Fibroblast of skin of scalp (primary cell): ENCODE results near the gene SH3BP5.

Experiments
- DNase-seq: peaks from one replicate; pipeline ENCODE4 v3.0.0-alpha.2; 2013

The SH3BP5 gene

DNA sequence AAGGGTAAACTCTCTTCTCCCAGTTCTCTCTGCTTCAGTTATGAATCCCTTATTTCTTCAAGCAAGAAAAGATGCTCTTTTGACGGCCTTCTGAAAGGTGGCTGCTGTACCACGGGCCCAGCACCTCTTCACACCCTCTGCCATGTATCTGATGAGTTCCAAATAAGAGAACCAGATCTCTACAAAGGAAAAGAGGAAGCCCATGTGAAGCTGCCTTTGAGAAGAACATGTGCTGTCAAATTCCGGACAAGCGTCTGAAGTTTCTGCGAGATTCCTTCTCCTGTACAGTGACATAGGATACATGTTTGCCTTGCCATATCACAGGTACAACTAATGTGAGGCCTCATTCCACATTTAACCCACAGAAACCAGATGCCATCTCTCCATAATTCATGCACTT lies 59.2 kb downstream of the SH3BP5 start:
- no peak for DNase-seq

- DNase-seq = no peak
Measured at GRCh38 chr3:15272426-15273196, 59.8 kb downstream of the SH3BP5 start.

- peak; percentile 19 for DNase-seq
Measured at GRCh38 chr3:15271785-15272381, 60.5 kb downstream of the SH3BP5 start.

DNA sequence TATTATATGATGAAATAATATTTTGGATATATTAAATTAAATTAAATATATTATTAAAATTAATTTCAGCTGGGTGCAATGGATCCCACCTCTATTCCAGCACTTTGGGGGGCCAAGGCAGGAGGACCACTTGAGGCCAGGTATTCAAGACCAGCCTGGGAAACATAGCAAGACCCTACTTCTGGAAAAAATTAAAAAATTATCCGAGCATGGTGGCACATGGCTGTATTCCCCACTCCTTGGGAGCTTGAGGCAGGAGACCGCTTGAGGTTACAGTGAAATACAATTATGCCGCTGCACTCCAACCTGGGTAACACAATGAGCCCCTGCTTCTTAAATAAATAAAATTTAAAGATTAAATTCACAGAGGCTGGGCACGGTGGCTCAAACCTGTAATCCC lies 61.4 kb downstream of the SH3BP5 start:
- no peak for DNase-seq

GRCh38 chr3:15269091-15269989 lies 63.0 kb downstream of the SH3BP5 start:
- DNase-seq = peak; percentile 96

DNA sequence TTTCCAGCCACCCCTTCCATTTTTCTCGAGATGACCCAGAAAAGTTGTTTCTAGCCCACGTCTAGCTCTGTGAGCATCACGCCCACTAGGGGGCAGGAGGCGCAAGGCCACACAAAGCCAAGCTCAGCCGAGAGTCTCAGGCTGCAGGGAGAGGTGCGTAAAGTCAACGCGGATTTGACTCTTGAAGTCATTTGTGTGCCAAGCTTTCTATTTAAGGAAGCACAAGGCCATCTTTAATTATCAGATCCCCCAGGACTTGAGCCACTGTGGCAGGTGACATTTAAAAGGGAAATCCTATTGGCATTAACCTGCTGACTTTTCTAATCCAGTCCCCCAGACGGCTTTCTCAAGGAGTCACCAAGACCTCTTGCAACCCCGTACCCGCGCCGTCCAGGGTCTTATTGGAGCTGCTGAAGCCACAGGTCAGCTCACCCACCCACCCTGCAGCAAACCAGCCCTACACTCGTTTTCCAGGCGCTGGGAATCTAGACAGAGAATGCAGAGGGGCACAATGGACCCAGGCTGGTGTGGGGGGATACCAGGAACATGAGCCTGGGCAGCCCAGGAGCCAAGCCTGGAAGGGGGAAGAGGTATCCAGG lies 64.3 kb downstream of the SH3BP5 start:
- peak; percentile 84 for DNase-seq

DNA sequence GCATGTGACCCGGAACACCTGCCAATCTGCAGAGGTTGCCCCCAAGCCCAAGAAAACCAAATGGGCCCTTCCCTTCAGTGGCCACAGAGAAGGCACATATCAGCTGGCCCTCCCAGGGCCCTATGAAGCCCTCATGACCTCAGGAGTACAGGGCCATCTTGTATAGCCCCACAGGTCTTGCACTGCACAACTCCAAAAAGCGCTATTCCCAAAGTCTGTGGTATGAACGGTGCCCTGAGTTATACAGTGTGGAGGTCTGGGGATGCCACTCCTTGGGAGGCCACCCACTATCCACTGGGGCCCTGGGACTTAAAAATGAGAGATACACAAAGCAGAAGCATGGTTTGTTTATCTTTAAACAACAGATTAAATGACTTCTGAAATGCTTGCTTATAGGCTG lies 64.9 kb downstream of the SH3BP5 start:
- DNase-seq = no peak

DNA sequence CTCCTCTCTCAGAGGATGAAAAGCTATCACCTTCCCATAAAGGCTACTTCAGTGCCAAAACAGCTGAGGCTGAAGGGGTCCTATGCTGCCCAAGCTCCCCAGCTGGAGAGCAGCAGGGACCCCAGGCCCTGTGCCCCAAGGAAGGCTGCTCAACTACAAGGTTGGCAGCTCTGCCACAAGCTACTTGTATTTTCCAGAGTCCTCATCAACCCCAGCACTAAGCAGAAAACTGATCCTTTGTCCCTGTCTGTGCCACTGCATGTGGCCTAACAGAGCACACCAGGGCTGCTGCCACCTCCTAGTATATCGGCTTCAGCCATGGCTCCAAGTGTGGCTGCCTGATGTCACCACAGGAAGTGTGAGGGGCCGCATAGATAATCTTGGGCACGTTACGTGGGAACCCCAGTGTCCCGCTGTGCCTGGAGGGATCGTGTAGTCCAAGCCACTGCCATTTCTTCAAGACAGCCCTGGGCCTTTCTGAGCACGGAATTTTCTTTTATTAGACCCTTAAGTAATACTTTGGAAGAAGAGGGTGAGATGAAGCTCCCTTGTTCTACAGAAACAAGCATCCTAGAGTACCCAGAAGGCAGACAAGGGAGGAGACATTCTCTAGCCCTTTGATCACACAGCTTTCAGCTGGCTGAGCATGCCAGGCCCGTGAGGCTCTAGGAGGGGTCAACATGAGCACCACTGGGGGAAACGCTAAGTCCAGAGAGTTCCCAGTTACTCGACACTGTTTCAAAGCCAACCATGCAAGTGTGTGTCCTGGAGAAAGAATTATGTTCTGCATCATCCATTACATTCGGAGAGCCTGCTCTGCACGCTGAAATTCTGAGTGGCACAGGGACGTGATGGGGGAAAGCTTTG lies 65.6 kb downstream of the SH3BP5 start:
- no peak for DNase-seq

DNA sequence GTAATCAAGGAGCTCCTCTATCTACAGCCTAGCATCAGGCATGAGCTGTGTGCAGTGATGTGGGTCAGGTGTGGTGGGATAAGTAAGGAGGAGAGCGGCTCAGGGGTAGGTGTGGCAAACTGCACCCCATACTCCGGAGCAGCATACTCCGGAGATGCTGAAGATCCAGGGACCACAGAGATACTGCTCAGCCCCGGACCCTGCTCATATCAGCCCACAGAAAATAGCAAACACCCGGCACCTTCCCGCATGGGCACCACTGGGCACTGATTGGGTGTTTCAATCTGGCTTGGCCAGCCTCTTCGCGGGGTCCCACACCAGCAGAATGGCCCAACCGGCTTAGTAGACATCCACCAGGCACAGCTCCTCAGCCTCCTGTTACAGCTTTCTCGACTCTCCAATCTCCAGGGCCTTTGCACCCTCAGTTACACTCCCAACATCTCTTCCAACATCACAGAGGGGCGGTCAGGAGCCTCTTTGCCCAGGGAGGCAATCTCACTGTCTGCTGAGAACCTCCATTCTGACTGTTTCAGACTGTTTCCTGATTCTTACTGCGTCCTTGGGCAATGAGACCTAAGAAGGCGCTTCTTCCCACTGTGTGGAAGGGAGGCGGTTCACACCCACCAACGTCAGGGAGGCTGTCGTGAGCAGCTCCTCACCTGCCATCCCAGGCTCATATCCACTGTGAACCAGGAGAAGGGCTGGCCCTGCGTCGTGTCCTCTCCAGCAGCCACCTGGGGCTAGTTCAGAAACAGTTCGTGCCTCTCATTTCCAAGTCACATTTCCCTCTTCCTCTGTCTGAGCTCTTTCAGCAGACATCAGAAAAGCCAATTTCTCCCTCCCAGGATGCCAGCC lies 66.5 kb downstream of the SH3BP5 start:
- no peak for DNase-seq

DNA sequence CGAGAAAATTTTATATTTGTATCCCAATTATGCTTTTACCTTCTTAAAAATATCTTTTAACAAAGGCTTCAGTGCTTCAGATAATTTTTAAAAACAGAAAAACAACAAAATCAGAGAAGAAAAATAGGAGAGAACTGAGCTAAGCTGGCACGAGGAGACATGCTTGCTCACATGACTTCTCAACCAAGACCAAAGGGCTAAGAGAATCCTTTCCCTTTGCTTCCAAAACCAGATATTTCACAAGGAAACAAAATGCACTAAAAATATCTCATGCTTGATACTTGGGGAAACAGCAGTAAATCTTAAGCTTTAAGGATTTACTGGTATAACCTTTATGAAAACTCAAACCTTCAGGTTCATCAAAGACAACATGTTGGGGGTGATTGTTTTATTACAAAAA lies 67.9 kb downstream of the SH3BP5 start:
- DNase-seq = no peak

DNA sequence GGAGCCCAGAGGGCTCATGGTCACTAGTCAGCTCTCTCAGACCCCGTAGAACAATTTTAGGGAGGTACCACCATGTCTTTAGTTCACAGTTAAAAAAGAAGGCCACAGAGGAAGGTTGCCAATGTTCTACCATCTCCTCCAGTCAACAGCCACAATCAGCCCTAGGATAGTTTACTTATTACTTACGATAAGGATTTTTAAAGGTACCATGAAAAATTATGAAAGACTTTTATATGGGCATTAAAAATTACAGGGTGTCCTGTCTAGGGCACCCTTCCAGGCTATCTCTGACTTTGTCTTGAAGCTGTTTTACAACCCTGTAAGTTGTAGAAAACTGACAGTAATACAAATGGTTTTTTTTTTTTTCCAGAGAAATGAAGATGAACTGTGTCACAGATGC lies 68.5 kb downstream of the SH3BP5 start:
- no peak for DNase-seq

DNA sequence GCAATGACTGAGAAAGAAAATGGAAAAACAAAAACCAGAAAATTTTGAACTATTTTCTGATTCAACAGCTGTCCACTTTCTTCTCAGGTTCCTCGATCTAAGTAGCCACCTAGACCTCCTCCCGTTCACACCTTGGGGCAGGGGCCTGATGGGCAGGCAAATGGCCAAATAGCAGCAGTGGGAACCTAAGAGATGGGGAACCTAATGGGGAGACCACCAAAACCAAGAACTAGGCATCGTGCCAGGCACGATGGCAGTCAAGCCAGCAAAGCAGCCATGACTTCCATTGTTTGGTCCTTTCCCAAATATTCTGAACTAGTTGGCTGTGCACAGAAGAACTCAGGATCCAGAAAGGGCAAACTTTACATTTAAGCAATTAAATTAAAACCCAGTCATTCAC lies 69.3 kb downstream of the SH3BP5 start:
- no peak for DNase-seq

DNA sequence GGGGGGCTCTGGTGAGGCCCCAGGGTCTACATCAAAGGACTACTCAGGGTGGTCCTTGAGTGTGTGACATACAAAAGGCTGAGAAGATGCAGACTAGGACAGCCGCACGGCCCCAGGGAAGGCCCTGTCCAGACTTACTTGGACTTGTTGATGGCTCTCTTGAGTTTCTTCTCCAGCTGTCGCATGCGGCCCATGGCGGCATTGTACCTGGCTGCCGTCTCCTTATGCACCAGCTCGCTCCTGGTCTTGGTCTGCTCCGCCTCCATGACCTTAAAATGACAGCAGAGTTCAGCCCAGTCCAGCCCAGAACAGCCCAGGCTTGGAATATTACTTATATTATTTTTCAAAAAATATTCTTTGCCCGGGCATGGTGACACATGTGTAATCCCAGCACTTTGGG lies 70.4 kb downstream of the SH3BP5 start:
- DNase-seq = no peak

- DNase-seq = no peak
Measured at GRCh38 chr3:15261274-15261673, 71.1 kb downstream of the SH3BP5 start.

DNA sequence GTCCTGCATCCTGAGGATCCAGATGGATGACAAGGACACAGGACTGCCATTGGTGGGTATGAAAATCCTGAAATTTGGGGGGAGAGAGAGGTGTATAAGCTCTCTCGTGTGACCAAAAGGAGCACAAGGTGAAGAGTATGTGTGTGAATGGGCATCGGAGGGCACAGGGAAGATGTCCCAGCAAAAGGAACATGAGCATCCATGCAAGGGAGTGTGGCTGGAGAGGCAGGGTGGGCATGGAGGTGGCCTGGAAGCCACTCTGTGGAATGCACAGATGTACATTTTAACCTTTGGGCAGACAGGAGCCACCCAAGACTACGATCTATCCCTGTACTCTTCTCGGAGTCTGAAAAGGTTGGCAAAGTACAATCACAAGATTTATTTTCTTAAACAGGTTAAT lies 71.9 kb downstream of the SH3BP5 start:
- no peak for DNase-seq

DNA sequence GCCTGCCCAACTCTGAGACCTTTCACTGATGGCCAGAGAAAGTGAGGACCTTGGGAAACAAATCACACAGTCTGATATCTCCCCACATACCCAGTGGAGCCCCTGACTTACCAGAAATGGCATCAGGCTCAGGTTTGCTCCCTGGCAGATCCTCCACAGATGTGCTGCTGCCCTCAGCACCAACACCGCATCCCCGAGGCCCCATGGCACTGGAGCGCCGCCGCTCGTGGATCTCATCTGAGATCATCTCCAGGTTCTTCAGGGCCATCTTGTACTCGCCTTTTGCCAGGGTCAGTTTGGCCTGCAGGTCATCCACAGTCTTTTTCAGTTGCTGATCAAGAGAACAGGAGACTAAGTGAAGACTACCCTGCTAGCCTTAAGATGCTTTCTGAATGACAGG lies 73.7 kb downstream of the SH3BP5 start:
- DNase-seq = no peak

GRCh38 chr3:15256861-15257341 lies 75.5 kb downstream of the SH3BP5 start:
- DNase-seq = no peak

GRCh38 chr3:15255215-15255614 lies 77.2 kb downstream of the SH3BP5 start:
- no peak for DNase-seq

DNA sequence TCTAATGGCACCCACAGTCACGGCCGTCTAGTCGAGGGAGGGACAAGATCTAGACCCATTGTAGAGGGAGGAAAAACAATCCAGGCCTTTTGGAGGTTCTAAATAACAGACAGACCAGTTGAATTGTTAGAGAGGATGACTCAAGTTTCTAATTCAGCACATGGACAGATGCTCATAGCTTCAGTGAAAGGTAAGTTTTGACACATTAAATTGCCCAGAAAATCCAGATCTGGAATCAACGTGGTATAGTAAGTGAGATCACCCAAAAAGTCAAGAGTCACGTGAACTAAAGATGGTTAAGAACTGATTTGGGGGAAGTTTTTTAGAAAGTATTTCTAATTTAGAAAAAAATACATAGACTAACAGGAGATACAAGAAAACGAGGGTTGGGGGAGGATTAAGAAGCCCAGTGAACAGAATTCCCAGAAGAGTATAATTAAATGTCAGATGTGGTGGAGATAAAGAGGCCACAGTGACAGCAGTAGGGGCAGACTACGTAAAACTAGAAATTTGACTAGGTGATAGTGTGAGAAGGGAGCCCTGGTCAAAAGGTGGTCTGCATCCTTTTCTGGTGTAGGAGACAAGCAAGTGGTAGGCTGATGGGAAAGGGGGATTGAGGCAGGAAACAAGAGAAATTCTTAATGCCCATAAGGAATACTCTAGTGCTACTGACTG lies 79.2 kb downstream of the SH3BP5 start:
- no peak for DNase-seq

- DNase-seq = no peak
Measured at GRCh38 chr3:15246186-15246585, 86.2 kb downstream of the SH3BP5 start.
